Measurements from ENCODE around the gene NKIRAS2.

NKIRAS2 gene

GRCh38 chr17:42042598-42043319 is 22.9 kb downstream of the NKIRAS2 start:
- TF ChIP-seq ZNF565 (CRISPR knock-in tag; conservative IDR thresholded peaks at IDR 0.05; ENCODE audit: low read depth) (no peak), ZFP30 (CRISPR knock-in tag; IDR thresholded peaks at IDR 0.05) (no peak), ESRRG (CRISPR knock-in tag; IDR thresholded peaks at IDR 0.05) (no peak), OSR1 (CRISPR knock-in tag; IDR thresholded peaks at IDR 0.05) (no peak)
- no peak for ATAC-seq

DNA sequence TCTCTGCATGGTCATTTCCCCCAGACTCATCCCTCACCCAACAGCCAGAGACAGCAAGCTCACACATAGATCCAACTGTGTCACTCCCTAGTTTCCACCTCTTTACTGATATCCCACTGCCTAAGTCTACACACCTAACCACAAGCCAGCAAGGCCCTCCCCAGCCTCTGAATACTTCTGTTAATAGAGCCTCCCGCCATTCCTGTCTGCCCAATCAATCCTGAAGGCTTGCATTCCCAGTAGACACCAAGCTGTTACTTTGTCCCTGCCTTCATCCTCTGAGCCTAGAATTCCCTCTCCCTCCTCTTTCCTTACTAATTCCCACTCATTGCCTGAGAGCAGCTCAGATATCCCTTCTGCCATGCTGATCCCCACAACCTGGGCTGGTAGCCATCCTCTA is 25.8 kb downstream of the NKIRAS2 start:
- TF ChIP-seq CREB5 (CRISPR knock-in tag; IDR thresholded peaks at IDR 0.05; ENCODE audit: low read depth) (no peak), TCF4 (CRISPR knock-in tag; IDR thresholded peaks at IDR 0.05; ENCODE audit: borderline replicate concordance) (no peak)
- TF ChIP-seq, protein P1, sequence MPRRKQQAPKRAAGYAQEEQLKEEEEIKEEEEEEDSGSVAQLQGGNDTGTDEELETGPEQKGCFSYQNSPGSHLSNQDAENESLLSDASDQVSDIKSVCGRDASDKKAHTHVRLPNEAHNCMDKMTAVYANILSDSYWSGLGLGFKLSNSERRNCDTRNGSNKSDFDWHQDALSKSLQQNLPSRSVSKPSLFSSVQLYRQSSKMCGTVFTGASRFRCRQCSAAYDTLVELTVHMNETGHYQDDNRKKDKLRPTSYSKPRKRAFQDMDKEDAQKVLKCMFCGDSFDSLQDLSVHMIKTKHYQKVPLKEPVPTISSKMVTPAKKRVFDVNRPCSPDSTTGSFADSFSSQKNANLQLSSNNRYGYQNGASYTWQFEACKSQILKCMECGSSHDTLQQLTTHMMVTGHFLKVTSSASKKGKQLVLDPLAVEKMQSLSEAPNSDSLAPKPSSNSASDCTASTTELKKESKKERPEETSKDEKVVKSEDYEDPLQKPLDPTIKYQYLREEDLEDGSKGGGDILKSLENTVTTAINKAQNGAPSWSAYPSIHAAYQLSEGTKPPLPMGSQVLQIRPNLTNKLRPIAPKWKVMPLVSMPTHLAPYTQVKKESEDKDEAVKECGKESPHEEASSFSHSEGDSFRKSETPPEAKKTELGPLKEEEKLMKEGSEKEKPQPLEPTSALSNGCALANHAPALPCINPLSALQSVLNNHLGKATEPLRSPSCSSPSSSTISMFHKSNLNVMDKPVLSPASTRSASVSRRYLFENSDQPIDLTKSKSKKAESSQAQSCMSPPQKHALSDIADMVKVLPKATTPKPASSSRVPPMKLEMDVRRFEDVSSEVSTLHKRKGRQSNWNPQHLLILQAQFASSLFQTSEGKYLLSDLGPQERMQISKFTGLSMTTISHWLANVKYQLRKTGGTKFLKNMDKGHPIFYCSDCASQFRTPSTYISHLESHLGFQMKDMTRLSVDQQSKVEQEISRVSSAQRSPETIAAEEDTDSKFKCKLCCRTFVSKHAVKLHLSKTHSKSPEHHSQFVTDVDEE (CRISPR knock-in tag; IDR thresholded peaks at IDR 0.05) = no peak
- ATAC-seq = no peak

GRCh38 chr17:42047343-42047742 is 27.5 kb downstream of the NKIRAS2 start:
- TF ChIP-seq BACH2 (CRISPR knock-in tag; IDR thresholded peaks at IDR 0.05; ENCODE audit: borderline replicate concordance) (no peak), PPARA (CRISPR knock-in tag; IDR thresholded peaks at IDR 0.05; ENCODE audit: borderline replicate concordance) (no peak), SNAI2 (CRISPR knock-in tag; IDR thresholded peaks at IDR 0.05) (no peak), TCF4 (CRISPR knock-in tag; IDR thresholded peaks at IDR 0.05; ENCODE audit: borderline replicate concordance) (no peak), CREB5 (CRISPR knock-in tag; IDR thresholded peaks at IDR 0.05; ENCODE audit: low read depth) (no peak), RARB (CRISPR knock-in tag; IDR thresholded peaks at IDR 0.05) (no peak)
- TF ChIP-seq, protein P2, sequence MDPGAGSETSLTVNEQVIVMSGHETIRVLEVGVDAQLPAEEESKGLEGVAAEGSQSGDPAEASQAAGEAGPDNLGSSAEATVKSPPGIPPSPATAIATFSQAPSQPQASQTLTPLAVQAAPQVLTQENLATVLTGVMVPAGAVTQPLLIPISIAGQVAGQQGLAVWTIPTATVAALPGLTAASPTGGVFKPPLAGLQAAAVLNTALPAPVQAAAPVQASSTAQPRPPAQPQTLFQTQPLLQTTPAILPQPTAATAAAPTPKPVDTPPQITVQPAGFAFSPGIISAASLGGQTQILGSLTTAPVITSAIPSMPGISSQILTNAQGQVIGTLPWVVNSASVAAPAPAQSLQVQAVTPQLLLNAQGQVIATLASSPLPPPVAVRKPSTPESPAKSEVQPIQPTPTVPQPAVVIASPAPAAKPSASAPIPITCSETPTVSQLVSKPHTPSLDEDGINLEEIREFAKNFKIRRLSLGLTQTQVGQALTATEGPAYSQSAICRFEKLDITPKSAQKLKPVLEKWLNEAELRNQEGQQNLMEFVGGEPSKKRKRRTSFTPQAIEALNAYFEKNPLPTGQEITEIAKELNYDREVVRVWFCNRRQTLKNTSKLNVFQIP (CRISPR knock-in tag; IDR thresholded peaks at IDR 0.05; ENCODE audit: borderline replicate concordance, low read depth) = no peak
- no peak for ATAC-seq

- TF ChIP-seq GLIS3 (CRISPR knock-in tag; IDR thresholded peaks at IDR 0.05) = no peak
- TF ChIP-seq, protein P3, sequence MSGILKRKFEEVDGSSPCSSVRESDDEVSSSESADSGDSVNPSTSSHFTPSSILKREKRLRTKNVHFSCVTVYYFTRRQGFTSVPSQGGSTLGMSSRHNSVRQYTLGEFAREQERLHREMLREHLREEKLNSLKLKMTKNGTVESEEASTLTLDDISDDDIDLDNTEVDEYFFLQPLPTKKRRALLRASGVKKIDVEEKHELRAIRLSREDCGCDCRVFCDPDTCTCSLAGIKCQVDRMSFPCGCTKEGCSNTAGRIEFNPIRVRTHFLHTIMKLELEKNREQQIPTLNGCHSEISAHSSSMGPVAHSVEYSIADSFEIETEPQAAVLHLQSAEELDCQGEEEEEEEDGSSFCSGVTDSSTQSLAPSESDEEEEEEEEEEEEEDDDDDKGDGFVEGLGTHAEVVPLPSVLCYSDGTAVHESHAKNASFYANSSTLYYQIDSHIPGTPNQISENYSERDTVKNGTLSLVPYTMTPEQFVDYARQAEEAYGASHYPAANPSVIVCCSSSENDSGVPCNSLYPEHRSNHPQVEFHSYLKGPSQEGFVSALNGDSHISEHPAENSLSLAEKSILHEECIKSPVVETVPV (CRISPR knock-in tag; IDR thresholded peaks at IDR 0.05) = no peak
- no peak for TF ChIP-seq CSDC2 (CRISPR knock-in tag; IDR thresholded peaks at IDR 0.05)
- TF ChIP-seq SNAI2 (CRISPR knock-in tag; IDR thresholded peaks at IDR 0.05) = no peak
- ATAC-seq = peak; percentile 71
These were observed 30.0 kb downstream of the NKIRAS2 start for GRCh38 chr17:42049834-42050392.

DNA sequence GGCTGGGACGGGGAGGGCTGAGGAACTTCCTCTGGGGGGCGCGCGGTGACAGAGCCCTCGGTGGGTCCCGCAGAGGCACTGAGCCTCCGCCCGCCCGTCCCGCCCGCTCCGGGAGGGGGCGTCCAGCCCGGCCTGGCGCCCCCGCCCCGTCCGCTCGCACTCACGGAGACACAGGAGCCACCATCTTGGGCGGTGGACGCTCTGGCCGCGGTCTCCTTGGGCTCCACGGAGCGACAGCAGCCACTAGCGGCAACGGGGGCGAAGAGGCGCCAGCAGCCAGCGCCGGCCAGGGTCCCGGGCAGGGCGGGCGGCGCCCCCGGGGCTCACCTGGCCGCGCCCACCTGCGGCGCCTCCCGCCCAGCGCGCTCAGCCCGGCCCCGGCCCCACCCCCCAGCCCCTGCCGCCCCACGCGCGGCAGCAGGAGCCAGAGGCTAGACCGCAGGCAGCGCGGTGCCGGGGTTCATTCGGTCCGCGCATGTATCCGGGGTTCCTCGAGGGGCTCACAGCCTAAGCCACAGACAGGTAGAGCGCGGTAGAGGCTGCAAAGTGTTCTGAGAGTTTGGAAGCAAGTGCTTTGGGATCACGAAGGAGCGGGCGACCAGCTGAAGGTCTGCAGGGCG is 30.6 kb downstream of the NKIRAS2 start, which contains the start of gene C17orf113:
Gene C17orf113 (minus strand): TSS at position 209 of the 620 bp plus-strand sequence. CDS start 7,225 bp downstream, outside the sequence.
- TF ChIP-seq ZC3H10 (CRISPR knock-in tag; IDR thresholded peaks at IDR 0.05) (no peak), ZNF8 (CRISPR knock-in tag; IDR thresholded peaks at IDR 0.05) (no peak), BACH2 (CRISPR knock-in tag; IDR thresholded peaks at IDR 0.05; ENCODE audit: borderline replicate concordance) (no peak), ZFP3 (CRISPR knock-in tag; IDR thresholded peaks at IDR 0.05) (no peak), ZFP30 (CRISPR knock-in tag; IDR thresholded peaks at IDR 0.05) (no peak), SNAI2 (CRISPR knock-in tag; IDR thresholded peaks at IDR 0.05) (no peak), RARB (CRISPR knock-in tag; IDR thresholded peaks at IDR 0.05) (no peak), ARNTL (CRISPR knock-in tag; IDR thresholded peaks at IDR 0.05; ENCODE audit: borderline replicate concordance, low read depth) (no peak)
- peak; percentile 89 for ATAC-seq
